SK-N-SH treated with all-trans-retinoic acid at 6 μM for 48 hours (cell line): ENCODE measurements around the gene GPC5.

Experiments used
- ATAC-seq: fragments of 200-7000 bp; cut with Tn5 transposase; 3 replicates; pipeline ENCODE4 v1.9.1; 2020; ENCODE audit warnings: mild to moderate bottlenecking, moderate library complexity
- ARNTL ChIP-seq: fragments of 450-650 bp; formaldehyde crosslinking; IDR thresholded peaks from 2 replicates; pipeline ENCODE4 v1.5.0; 2020; ENCODE audit warnings: low read depth, mild to moderate bottlenecking, moderate library complexity, borderline replicate concordance
- BACH2 ChIP-seq: fragments of 250-450 bp; sonication (Bioruptor Pico); IDR thresholded peaks from 2 replicates; pipeline ENCODE4 v1.9.0; 2021; ENCODE audit warnings: mild to moderate bottlenecking, borderline replicate concordance
- CSDC2 ChIP-seq: fragments of 250-450 bp; sonication (Bioruptor Pico); IDR thresholded peaks from 2 replicates; pipeline ENCODE4 v1.5.0; 2020; ENCODE audit warnings: mild to moderate bottlenecking, moderate library complexity
- ESRRG ChIP-seq: fragments of 250-450 bp; sonication (Bioruptor Pico); IDR thresholded peaks from 2 replicates; pipeline ENCODE4 v1.6.1; 2021; ENCODE audit warnings: mild to moderate bottlenecking
- GLIS3 ChIP-seq: fragments of 250-450 bp; sonication (Bioruptor Pico); IDR thresholded peaks from 2 replicates; pipeline ENCODE4 v1.5.0; 2020; ENCODE audit warnings: mild to moderate bottlenecking, moderate library complexity
- ISL1 ChIP-seq: fragments of 250-450 bp; sonication (Bioruptor Pico); IDR thresholded peaks from 2 replicates; pipeline ENCODE4 v2.1.2; 2022; ENCODE audit warnings: mild to moderate bottlenecking, moderate library complexity
- PPARA ChIP-seq: fragments of 250-450 bp; sonication (Bioruptor Pico); IDR thresholded peaks from 2 replicates; pipeline ENCODE4 v1.5.0; 2020; ENCODE audit warnings: mild to moderate bottlenecking, borderline replicate concordance
- RARB ChIP-seq: fragments of 250-450 bp; sonication (Bioruptor Pico); IDR thresholded peaks from 2 replicates; pipeline ENCODE4 v1.8.0; 2021; ENCODE audit warnings: mild to moderate bottlenecking, moderate library complexity
- TCF4 ChIP-seq: fragments of 250-450 bp; sonication (Bioruptor Pico); IDR thresholded peaks from 2 replicates; pipeline ENCODE4 v1.8.0; 2021; ENCODE audit warnings: mild to moderate bottlenecking, moderate library complexity, borderline replicate concordance
- TOX ChIP-seq: fragments of 250-450 bp; sonication (Bioruptor Pico); IDR thresholded peaks from 2 replicates; pipeline ENCODE4 v1.8.0; 2021; ENCODE audit warnings: mild to moderate bottlenecking, moderate library complexity, borderline replicate concordance
- ZFP3 ChIP-seq: fragments of 250-450 bp; sonication (Bioruptor Pico); IDR thresholded peaks from 2 replicates; pipeline ENCODE4 v1.5.0; 2020; ENCODE audit warnings: mild to moderate bottlenecking, moderate library complexity
- ZNF565 ChIP-seq: fragments of 450-650 bp; formaldehyde crosslinking; conservative IDR thresholded peaks from 2 replicates; pipeline ENCODE4 v1.5.0; 2020; ENCODE audit warnings: low read depth, mild to moderate bottlenecking, moderate library complexity
- ZNF70 ChIP-seq: fragments of 450-650 bp; formaldehyde crosslinking; IDR thresholded peaks from 2 replicates; pipeline ENCODE4 v1.5.0; 2020; ENCODE audit warnings: mild to moderate bottlenecking, moderate library complexity
- ZNF8 ChIP-seq: fragments of 450-650 bp; formaldehyde crosslinking; IDR thresholded peaks from 2 replicates; pipeline ENCODE4 v1.5.0; 2020; ENCODE audit warnings: mild to moderate bottlenecking, moderate library complexity
- TF ChIP-seq, protein P1 (sequence below): fragments of 250-450 bp; sonication (Bioruptor Pico); IDR thresholded peaks from 2 replicates; pipeline ENCODE4 v1.5.1; 2020; ENCODE audit warnings: low read depth, mild to moderate bottlenecking, moderate library complexity
- TF ChIP-seq, protein P2 (sequence below): fragments of 250-450 bp; sonication (Bioruptor Pico); IDR thresholded peaks from 2 replicates; pipeline ENCODE4 v1.8.0; 2020; ENCODE audit warnings: mild to moderate bottlenecking, moderate library complexity, borderline replicate concordance
- TF ChIP-seq, protein P3 (sequence below): fragments of 250-450 bp; sonication (Bioruptor Pico); IDR thresholded peaks from 2 replicates; pipeline ENCODE4 v1.5.1; 2021; ENCODE audit warnings: mild to moderate bottlenecking, moderate library complexity
- TF ChIP-seq, protein P4 (sequence below): fragments of 250-450 bp; sonication (Bioruptor Pico); IDR thresholded peaks from 2 replicates; pipeline ENCODE4 v1.8.0; 2021; ENCODE audit warnings: low read depth, mild to moderate bottlenecking, moderate library complexity, borderline replicate concordance

GPC5 gene

DNA sequence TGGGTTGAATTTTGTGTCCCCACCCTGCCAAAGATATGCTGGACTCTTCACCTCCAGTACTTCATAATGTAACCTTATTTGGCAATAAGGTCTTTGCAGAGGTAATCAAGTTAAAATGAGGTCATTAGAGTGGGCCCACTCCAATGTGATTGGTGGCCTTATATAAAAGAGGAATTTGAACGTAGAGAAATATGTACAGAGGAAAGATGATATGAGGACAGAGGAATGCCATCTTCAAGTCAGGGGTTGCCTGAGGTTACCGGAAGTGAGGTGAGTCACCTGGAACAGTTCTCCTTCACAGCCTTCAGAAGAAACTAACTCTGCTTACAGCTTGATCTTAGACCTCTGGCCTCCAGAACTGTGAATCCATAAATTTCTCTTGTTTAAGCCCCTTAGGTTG, 69.9 kb downstream of the GPC5 start:
- TF ChIP-seq PPARA (no peak), TCF4 (CRISPR knock-in tag) (no peak), ISL1 (CRISPR knock-in tag) (peak; percentile 22; the same call in 1 of the 2 replicates), GLIS3 (no peak), CSDC2 (no peak)
- TF ChIP-seq, protein P1, sequence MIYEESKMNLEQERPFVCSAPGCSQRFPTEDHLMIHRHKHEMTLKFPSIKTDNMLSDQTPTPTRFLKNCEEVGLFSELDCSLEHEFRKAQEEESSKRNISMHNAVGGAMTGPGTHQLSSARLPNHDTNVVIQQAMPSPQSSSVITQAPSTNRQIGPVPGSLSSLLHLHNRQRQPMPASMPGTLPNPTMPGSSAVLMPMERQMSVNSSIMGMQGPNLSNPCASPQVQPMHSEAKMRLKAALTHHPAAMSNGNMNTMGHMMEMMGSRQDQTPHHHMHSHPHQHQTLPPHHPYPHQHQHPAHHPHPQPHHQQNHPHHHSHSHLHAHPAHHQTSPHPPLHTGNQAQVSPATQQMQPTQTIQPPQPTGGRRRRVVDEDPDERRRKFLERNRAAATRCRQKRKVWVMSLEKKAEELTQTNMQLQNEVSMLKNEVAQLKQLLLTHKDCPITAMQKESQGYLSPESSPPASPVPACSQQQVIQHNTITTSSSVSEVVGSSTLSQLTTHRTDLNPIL (CRISPR knock-in tag): peak; percentile 10; the same call in 1 of the 2 replicates
- TF ChIP-seq, protein P2, sequence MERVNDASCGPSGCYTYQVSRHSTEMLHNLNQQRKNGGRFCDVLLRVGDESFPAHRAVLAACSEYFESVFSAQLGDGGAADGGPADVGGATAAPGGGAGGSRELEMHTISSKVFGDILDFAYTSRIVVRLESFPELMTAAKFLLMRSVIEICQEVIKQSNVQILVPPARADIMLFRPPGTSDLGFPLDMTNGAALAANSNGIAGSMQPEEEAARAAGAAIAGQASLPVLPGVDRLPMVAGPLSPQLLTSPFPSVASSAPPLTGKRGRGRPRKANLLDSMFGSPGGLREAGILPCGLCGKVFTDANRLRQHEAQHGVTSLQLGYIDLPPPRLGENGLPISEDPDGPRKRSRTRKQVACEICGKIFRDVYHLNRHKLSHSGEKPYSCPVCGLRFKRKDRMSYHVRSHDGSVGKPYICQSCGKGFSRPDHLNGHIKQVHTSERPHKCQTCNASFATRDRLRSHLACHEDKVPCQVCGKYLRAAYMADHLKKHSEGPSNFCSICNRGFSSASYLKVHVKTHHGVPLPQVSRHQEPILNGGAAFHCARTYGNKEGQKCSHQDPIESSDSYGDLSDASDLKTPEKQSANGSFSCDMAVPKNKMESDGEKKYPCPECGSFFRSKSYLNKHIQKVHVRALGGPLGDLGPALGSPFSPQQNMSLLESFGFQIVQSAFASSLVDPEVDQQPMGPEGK (CRISPR knock-in tag): no peak
- TF ChIP-seq, all 23 proteins: peak for 2
- ATAC-seq: peak; percentile 41

DNA sequence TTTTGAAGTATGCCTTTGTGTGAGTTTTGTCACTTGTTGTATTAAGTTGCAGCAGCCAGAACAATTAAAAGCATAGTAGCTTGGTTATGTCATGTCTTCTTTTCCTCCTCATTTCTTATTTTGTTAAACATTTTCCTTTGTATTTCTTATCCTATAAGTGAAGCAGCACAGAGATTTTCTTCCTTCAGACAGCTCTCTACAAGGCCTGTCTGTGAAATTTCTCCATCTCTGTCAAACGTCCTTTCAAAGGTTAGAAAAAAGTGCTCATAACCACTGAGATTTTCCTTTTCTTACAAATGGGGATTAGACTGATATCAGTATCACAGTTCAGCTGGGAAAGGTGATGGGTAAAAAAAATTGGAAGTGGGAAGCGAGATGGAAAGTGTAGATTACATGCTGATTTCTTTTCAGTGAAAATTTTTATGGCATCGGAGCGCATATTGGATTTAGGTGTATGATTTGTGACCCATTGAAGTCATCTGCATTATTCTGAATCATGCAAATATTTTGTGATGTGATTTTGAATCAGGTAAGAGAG, 71.7 kb downstream of the GPC5 start:
- no peak for TF ChIP-seq TOX (CRISPR knock-in tag)
- TF ChIP-seq BACH2 (CRISPR knock-in tag): no peak
- TF ChIP-seq ZNF8: no peak
- TF ChIP-seq ZNF565 (CRISPR knock-in tag): no peak
- TF ChIP-seq ESRRG (CRISPR knock-in tag): no peak
- no peak for TF ChIP-seq ZFP3 (CRISPR knock-in tag)
- TF ChIP-seq TCF4 (CRISPR knock-in tag): no peak
- TF ChIP-seq GLIS3: no peak
- no peak for TF ChIP-seq ISL1 (CRISPR knock-in tag)
- TF ChIP-seq, protein P3, sequence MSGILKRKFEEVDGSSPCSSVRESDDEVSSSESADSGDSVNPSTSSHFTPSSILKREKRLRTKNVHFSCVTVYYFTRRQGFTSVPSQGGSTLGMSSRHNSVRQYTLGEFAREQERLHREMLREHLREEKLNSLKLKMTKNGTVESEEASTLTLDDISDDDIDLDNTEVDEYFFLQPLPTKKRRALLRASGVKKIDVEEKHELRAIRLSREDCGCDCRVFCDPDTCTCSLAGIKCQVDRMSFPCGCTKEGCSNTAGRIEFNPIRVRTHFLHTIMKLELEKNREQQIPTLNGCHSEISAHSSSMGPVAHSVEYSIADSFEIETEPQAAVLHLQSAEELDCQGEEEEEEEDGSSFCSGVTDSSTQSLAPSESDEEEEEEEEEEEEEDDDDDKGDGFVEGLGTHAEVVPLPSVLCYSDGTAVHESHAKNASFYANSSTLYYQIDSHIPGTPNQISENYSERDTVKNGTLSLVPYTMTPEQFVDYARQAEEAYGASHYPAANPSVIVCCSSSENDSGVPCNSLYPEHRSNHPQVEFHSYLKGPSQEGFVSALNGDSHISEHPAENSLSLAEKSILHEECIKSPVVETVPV (CRISPR knock-in tag): no peak
- TF ChIP-seq, protein P4, sequence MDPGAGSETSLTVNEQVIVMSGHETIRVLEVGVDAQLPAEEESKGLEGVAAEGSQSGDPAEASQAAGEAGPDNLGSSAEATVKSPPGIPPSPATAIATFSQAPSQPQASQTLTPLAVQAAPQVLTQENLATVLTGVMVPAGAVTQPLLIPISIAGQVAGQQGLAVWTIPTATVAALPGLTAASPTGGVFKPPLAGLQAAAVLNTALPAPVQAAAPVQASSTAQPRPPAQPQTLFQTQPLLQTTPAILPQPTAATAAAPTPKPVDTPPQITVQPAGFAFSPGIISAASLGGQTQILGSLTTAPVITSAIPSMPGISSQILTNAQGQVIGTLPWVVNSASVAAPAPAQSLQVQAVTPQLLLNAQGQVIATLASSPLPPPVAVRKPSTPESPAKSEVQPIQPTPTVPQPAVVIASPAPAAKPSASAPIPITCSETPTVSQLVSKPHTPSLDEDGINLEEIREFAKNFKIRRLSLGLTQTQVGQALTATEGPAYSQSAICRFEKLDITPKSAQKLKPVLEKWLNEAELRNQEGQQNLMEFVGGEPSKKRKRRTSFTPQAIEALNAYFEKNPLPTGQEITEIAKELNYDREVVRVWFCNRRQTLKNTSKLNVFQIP (CRISPR knock-in tag): no peak
- TF ChIP-seq, protein P2 (CRISPR knock-in tag): no peak
- no peak for TF ChIP-seq PPARA
- no peak for TF ChIP-seq ZNF70 (CRISPR knock-in tag)
- no peak for TF ChIP-seq ARNTL (CRISPR knock-in tag)
- TF ChIP-seq RARB (CRISPR knock-in tag): no peak
- no peak for ATAC-seq

DNA sequence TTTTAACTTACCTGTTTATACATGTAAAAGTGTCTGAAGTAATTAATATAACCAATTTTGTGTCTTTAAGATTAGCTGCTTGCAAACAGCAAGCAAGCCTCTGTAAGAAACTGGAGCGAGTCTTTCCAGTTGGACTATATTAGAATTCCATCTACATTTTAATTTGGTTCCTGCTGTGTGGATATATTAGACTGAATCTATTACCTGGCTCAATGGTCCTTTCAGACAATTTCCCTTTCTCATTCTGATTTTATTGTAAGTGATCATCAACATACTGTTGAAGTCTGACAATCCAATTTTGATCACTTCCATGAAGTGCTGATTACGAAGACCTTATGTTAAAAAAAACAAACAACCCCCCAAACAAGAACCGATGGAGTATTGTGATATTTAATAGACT, 72.3 kb downstream of the GPC5 start:
- no peak for ATAC-seq
- no peak for TF ChIP-seq ESRRG (CRISPR knock-in tag)
- no peak for TF ChIP-seq GLIS3
- TF ChIP-seq RARB (CRISPR knock-in tag): no peak
- no peak for TF ChIP-seq ZNF70 (CRISPR knock-in tag)
- TF ChIP-seq ZFP3 (CRISPR knock-in tag): no peak
- TF ChIP-seq BACH2 (CRISPR knock-in tag): no peak
- TF ChIP-seq PPARA: no peak
- TF ChIP-seq, protein P4 (CRISPR knock-in tag): no peak
